ENCODE results near the gene EFR3B. TPM values are rescaled to one million over a fixed set of nuclear protein-coding genes. Genes with fewer than 3 reads are reported as not detected.

EFR3B gene
- total and polyA plus RNA-seq, 2 of the 13 experiments (the other 11 are each of a cell fraction or from before 2014, with no cell fraction given): 0.42 TPM

- POLR2A ChIA-PET: no interaction called here
- no peak for TF ChIP-seq PRPF4 (IDR thresholded peaks at IDR 0.05; ENCODE audit: low read depth, low read length, poor library complexity, severe bottlenecking)
- no peak for TF ChIP-seq XBP1 (CRISPR knock-in tag; IDR thresholded peaks at IDR 0.05)
- TF ChIP-seq CEBPB (IDR thresholded peaks at IDR 0.05; ENCODE audit: borderline replicate concordance, low read depth, low read length): peak; percentile 23; the same call in 1 of the 2 replicates
- Histone ChIP-seq H3K4me1 (ENCODE audit: insufficient read depth, low read length) (no peaks in the 10 kb centered on the region), H3K27me3 (ENCODE audit: control insufficient read depth in 1 of 2, insufficient read depth in 2 of 2, low read length in 2 of 2) (peaks cover 0 to 74% of the 10 kb centered on the region in 2 experiments; a peak in 4 of 5 replicates), H3K27ac (ENCODE audit: extremely low read length, insufficient read depth, low read length) (no peak overlapping the region), H3K9me3 (ENCODE audit: low read length) (no peaks in the 10 kb centered on the region), H3K79me2 (ENCODE audit: insufficient read depth, low read length) (no peaks in the 10 kb centered on the region), H3K36me3 (replicated peaks in 1 of 2; ENCODE audit: control insufficient read depth in 1 of 2, insufficient read depth in 2 of 2, low read length in 2 of 2) (no peaks in the 10 kb centered on the region), H2AFZ (ENCODE audit: low read length) (no peak overlapping the region), H3K4me2 (ENCODE audit: low read depth, low read length) (no peak overlapping the region), H3K4me3 (replicated peaks in 1 of 3; ENCODE audit: insufficient read depth in 1 of 3, low read depth in 2 of 3, low read length in 3 of 3) (no peak overlapping the region), H4K20me1 (ENCODE audit: insufficient read depth, low read length) (no peaks in the 10 kb centered on the region), H3K9ac (ENCODE audit: insufficient read depth, low read depth, low read length) (no peak overlapping the region)
- in situ Hi-C loops (cut with HindIII; ENCODE audit: extremely low pct_ligation_motif_present, low pct_unique_long_range_greater_than_20kb) (no loop called here), intact Hi-C loops (cut with micrococcal nuclease; ENCODE audit: unreplicated experiment) (no loop called here)
- CTCF ChIA-PET (ENCODE audit: low intra/inter-chr PET ratio, low total read pairs): no interaction called here
- no peak for ATAC-seq
- no TSS peak for BruUV-seq (replicated peaks)
- no peak for FAIRE-seq
- DNase-seq (ENCODE audit: low spot score): no peak
- WGBS (ENCODE audit: low lambda C conversion rate): 47% methylated on average over 9 of the region's 12 CpGs
Measured at GRCh38 chr2:25035537-25036220, 6.2 kb upstream of the EFR3B start.

- H3K27me3 ChIP-seq (ENCODE audit: control insufficient read depth in 1 of 2, insufficient read depth in 2 of 2, low read length in 2 of 2): peaks cover 0 to 69% of the 10 kb centered on the region in 2 experiments; a peak in 4 of 5 replicates
- no peaks in the 10 kb centered on the region for H3K79me2 ChIP-seq (ENCODE audit: insufficient read depth, low read length)
- H3K36me3 ChIP-seq (replicated peaks in 1 of 2; ENCODE audit: control insufficient read depth in 1 of 2, insufficient read depth in 2 of 2, low read length in 2 of 2): no peaks in the 10 kb centered on the region
- no peak for DNase-seq (ENCODE audit: low spot score)
- H2AFZ ChIP-seq (ENCODE audit: low read length): no peak overlapping the region
- intact Hi-C loops (cut with micrococcal nuclease; ENCODE audit: unreplicated experiment) (no loop called here), in situ Hi-C loops (cut with HindIII; ENCODE audit: extremely low pct_ligation_motif_present, low pct_unique_long_range_greater_than_20kb) (no loop called here)
- ChIA-PET CTCF (ENCODE audit: low intra/inter-chr PET ratio, low total read pairs) (no interaction called here), POLR2A (no interaction called here)
- no TSS peak for BruUV-seq (replicated peaks)
- no peak overlapping the region for H3K4me2 ChIP-seq (ENCODE audit: low read depth, low read length)
- no peak overlapping the region for H3K4me3 ChIP-seq (replicated peaks in 1 of 3; ENCODE audit: insufficient read depth in 1 of 3, low read depth in 2 of 3, low read length in 3 of 3)
- H3K9me3 ChIP-seq (ENCODE audit: low read length): no peaks in the 10 kb centered on the region
- no peak for FAIRE-seq
- WGBS (ENCODE audit: low lambda C conversion rate): 24% methylated on average over 6 of the region's 6 CpGs
- no peaks in the 10 kb centered on the region for H4K20me1 ChIP-seq (ENCODE audit: insufficient read depth, low read length)
- no peak overlapping the region for H3K27ac ChIP-seq (ENCODE audit: extremely low read length, insufficient read depth, low read length)
- ATAC-seq: no peak
- no peak overlapping the region for H3K9ac ChIP-seq (ENCODE audit: insufficient read depth, low read depth, low read length)
- H3K4me1 ChIP-seq (ENCODE audit: insufficient read depth, low read length): peaks cover 5% of the 10 kb centered on the region
- TF ChIP-seq ATRX (CRISPR knock-in tag; IDR thresholded peaks at IDR 0.05; ENCODE audit: borderline replicate concordance) (no peak), ZNF432 (CRISPR knock-in tag; IDR thresholded peaks at IDR 0.05; ENCODE audit: borderline replicate concordance) (no peak), STAG1 (CRISPR knock-in tag; IDR thresholded peaks at IDR 0.05) (no peak), KMT2B (CRISPR knock-in tag; IDR thresholded peaks at IDR 0.05) (no peak), ZNF788 (CRISPR knock-in tag; IDR thresholded peaks at IDR 0.05; ENCODE audit: borderline replicate concordance) (no peak), ZNF674 (CRISPR knock-in tag; IDR thresholded peaks at IDR 0.05; ENCODE audit: low read depth) (no peak), ATF4 (CRISPR knock-in tag; IDR thresholded peaks at IDR 0.05) (no peak), ZNF503 (CRISPR knock-in tag; IDR thresholded peaks at IDR 0.05) (no peak), ZNF460 (CRISPR knock-in tag; IDR thresholded peaks at IDR 0.05; ENCODE audit: borderline replicate concordance) (no peak), ZNF101 (CRISPR knock-in tag; IDR thresholded peaks at IDR 0.05; ENCODE audit: borderline replicate concordance, low read depth) (no peak), ZBTB21 (CRISPR knock-in tag; IDR thresholded peaks at IDR 0.05) (no peak)
Measured at GRCh38 chr2:25036221-25036559, 5.7 kb upstream of the EFR3B start.
